GM11168 (cell line): ENCODE results near the gene EEFSEC.

Experiments used
- in situ Hi-C: fragments of 300-500 bp; cut with MboI; formaldehyde crosslinking; loops from one replicate; pipeline ENCODE4 v1.12.0; 2022; ENCODE audit warnings: low sequenced_read_pairs; ENCODE audit not compliant: unreplicated experiment

Gene EEFSEC

GRCh38 chr3:128214056-128214455 is 60.8 kb downstream of the EEFSEC start:
- in situ Hi-C loops, result no loop called here

- in situ Hi-C loops, result no loop called here
These were observed 62.0 kb downstream of the EEFSEC start for GRCh38 chr3:128215290-128215689.

GRCh38 chr3:128215800-128216495 is 62.7 kb downstream of the EEFSEC start:
- in situ Hi-C loops, result no loop called here

GRCh38 chr3:128217702-128218547 is 64.6 kb downstream of the EEFSEC start:
- in situ Hi-C loops, result no loop called here

DNA sequence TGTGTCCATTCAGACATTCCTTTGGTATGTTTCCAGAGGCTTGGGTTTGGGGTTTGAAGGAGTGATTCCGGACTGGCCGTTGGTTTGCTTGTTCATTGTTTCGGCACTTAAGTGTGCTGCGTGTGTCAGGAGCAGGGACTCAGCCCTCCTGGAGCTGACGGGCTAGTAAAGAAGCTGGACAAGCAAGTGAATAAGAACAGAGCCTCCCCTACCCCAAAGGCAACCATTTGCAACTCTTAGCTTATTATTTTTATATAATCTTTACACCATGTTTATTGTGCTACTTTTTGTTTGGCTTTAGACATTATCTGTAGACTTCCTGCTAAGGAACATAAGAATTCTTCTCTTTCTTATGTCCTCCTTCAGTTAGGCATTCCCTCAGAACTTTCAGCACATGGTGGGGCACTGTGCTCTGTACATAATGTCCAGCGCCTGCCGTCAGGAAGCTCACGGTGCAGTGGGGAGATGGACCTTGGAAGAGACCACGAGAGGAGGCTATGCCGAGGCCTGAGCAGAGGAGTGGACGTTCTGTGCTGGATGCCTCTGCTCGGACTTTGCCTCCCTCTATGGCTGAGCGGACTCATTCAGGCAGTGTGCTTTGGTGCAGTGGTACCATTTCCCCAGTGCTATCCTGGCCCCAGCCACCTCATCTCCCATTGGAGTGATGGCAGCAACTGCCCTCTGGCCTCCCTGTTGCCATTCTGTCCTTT is 65.4 kb downstream of the EEFSEC start:
- in situ Hi-C loops, result no loop called here

DNA sequence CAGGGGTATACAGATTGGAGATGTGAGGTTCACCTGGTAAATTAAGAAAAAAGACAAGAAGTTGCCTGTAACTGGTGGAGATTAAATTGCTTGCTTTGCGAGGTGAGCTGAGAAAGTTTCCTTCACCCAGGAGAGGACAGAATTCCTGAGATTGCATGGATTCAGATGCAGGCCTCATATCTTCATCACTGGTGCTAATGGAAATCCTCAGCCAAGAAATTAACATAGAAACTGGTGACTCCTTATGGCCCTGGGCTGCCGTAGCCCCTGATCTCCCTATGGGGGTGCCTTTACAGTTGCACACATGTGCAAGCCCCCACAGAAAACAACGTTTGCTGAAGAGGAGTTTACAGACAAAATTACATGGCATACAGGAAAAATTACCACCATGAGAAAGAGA is 68.0 kb downstream of the EEFSEC start:
- in situ Hi-C loops, result no loop called here

DNA sequence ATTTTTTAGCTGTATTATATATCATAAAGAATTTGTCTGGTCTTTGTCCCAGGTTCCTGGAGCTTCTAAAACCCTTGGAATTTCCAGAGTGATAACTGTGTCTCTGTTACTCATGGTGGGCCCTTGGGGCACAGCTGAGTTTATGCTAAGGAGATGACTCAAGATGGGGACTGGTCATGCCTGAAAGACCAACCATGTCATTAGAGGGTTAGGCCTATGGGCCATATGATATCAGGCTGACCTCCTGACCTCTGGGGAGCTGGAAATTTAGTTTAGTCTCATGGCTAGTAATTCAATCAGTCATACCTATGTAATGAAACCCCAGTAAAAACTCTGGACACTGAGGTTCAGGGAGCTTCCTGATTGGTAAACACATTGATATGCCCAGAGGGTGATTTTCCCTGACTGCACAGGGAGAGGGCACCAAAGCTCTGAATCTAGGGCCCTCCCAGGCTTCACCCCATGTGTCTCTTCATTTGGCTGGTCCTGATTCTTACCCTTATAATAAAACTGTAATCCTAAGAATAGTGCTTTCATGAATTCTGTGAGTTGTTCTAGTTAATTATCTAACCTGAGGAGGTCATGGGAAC is 69.6 kb downstream of the EEFSEC start:
- in situ Hi-C loops, result no loop called here

DNA sequence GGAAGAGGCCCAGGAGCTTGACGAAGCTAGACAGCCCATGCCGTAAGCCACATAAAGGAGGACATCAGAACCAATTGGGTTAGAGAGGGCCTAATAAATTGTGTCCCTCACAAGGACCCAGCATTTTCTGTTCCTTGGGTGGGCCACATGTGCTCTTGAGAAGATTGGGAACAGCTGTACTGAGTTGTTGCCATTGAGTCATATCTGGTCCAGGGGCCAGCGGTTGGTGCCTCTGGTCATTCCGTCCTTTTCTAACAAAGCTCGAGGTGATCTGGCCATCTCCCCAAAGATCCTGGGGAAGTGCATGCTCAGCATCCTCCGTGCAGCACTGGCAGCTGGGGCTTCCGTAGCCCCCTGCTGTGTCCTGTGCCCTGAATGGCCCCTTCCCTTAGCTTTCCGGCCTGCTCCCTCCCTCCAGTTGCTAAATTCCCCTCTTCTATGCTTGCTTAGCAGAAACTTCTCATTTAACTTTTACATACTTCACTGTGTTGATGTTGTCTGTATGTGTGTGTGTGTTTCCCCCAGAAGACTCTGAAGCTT is 73.0 kb downstream of the EEFSEC start:
- in situ Hi-C loops, result no loop called here

DNA sequence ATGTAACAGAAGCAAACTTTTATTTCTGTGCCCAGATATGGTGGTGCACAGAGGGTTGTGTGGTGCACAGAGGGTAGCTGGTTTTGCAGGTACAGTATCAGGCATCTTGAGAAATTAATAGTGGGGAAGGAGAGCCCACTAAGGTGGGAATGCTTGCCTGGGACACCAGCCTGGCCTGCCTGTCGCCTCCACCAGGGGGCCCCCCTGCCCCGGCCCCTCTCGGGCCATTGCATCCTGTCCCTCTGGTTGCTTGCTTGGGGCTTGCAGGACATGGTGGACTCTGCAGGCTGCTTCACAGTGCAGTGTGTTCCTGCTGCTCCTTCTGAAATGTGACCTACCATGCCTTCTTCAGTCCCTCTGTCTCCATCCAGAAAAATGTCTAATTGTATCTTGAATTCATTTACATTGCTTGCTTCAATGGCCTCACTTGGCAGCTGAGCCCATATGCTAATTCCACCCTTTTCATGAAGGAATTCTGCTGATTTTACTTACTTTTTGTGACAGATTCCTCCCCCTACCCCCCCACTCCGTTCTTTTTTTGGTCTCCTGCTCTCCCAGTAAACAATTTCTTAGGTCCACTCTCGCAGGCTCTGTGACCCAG is 73.6 kb downstream of the EEFSEC start:
- in situ Hi-C loops, result no loop called here

GRCh38 chr3:128227507-128227906 is 74.2 kb downstream of the EEFSEC start:
- in situ Hi-C loops, result no loop called here

- in situ Hi-C loops, result no loop called here
These were observed 75.2 kb downstream of the EEFSEC start for GRCh38 chr3:128228366-128228910.

- in situ Hi-C loops, result no loop called here
These were observed 76.0 kb downstream of the EEFSEC start for GRCh38 chr3:128229106-128229857.

DNA sequence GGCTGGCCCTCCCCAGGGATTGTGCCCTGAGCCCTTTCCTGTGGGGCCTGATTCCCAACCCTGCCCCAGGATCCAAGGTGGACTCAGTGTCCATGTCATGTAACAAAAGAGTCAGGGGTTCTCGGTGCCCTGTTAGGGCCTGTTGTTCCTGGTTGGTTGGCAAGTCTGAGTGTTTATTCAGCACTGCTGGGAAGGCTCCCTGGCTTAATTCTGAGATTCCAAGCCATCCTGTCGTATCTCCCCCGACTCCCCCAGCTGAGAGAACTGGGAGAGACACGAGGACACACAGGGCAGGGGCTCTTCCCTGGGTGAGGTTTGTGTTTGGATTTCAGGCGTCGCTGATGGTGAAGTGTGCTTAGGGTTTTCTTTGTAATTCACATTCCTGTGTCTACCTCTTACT is 78.3 kb downstream of the EEFSEC start:
- in situ Hi-C loops, result no loop called here

DNA sequence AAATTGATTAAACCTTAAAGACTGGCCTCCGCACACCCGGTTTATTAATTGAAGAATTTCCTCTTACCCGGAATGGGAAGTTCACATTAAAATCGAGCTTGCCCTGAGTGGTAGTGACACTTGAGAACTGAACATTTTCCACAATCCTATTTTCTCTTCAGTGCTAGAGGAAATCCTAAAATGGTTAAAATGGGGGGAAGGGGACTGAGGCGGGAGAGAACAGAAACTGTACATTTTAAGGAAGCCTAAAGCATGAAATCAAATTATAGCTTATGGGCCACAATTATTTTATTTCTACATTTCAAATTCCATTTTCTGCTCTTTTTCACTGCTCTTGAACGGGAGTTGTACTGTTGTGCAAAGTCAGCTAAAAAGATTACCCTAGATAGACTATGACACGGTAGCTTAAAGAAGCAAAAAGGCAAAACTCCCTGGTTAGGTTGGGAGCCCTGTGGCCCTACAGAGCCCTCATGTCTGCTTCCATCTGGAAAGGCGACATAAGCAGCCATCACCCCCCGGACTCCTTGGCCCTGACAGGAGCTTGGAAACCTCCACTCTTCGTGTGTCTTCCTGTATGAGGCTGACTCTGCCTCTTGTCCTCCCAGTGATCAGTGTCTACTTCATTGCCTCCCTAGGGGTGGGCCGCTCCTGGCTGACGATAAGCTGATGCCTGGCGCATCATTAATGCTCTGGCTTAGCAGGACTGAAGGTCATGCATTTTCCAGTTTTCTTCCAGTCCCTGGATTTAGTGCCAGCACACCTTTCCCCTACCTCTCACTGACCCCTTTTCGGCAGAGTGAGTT is 79.3 kb downstream of the EEFSEC start:
- in situ Hi-C loops, result no loop called here

GRCh38 chr3:128235207-128235926 is 82.1 kb downstream of the EEFSEC start:
- in situ Hi-C loops, result no loop called here

DNA sequence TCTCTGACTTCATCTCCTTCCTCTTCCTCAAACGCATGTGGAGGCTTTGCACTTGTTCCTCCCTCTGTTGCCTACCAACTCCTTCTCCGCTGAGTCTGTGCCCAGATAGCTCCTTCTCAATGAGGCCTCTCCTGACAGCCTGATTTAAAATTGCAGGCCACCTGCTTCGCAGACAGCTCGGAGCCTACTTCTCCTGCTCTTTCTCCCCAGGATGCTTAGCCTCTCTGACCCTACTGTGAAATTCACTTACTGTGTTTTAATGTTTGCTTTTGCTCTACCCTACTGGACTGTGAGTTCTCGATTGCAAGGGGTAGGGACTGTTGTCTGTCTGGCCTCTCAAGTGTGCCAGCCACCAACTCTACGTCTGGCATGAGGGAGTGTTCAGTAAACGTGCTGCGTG is 83.4 kb downstream of the EEFSEC start:
- in situ Hi-C loops, result no loop called here

DNA sequence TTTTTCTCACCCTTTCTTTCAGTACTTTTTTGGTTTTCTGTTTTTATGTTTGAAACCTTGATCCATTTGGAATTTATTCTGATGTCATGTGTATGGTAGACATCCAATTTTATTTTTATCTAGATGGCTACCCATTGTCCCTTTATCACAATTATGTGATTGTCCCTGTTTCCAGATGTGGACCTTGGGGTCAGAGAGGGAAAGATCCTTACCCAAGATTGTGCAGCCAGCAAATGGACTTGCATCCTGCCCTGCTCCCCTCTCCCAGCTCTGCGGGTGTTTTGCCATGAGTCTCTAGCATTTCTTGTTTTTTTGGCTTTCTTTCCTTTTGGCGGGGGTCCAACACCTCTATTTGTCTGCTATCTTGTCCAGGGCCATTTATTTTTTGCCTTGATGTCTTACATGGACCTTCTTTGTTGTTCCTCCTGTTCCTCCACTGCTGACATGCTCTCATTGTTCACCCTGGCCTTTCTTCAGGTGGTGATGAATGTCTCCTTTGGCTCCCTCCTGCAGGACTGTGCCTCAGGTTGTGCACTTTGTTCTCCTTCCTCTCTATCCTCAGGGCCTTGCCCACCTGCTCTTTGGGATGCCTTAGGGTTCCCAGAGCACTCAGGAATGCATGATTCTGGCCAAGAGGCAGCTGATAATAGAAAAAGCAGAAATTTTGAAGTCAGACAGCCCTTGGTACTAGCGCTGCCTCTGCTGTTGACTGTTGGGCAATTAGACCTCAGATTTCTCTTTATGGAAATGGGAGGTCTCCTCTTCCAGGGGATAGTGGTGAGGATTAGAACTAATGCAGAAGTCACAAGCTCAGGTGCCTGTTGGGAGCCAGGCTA is 84.3 kb downstream of the EEFSEC start:
- in situ Hi-C loops, result no loop called here
